ENCODE measurements around the gene LRRIQ1.

DNA sequence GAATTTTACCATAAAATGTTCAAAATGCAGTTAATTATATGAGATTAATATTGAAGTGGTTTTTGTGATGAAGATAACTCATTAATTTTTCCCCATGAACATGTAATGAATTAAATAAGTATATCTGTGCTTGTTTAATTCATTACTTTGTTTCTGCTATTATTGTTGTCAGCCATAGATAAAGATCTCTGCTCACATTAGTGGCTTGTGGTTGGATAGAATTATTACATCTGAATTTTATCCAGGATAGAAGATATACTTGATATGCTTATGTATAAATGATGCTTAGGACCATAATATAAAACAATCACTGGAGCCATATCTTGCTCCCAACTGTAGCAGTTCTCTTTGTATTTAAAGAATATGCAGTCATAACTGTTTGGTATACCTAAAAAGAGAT lies 18.5 kb upstream of the LRRIQ1 start:
- TF ChIP-seq HOXD13 (CRISPR knock-in tag; IDR thresholded peaks at IDR 0.05; ENCODE audit: borderline replicate concordance) = no peak
- TF ChIP-seq, protein P1, sequence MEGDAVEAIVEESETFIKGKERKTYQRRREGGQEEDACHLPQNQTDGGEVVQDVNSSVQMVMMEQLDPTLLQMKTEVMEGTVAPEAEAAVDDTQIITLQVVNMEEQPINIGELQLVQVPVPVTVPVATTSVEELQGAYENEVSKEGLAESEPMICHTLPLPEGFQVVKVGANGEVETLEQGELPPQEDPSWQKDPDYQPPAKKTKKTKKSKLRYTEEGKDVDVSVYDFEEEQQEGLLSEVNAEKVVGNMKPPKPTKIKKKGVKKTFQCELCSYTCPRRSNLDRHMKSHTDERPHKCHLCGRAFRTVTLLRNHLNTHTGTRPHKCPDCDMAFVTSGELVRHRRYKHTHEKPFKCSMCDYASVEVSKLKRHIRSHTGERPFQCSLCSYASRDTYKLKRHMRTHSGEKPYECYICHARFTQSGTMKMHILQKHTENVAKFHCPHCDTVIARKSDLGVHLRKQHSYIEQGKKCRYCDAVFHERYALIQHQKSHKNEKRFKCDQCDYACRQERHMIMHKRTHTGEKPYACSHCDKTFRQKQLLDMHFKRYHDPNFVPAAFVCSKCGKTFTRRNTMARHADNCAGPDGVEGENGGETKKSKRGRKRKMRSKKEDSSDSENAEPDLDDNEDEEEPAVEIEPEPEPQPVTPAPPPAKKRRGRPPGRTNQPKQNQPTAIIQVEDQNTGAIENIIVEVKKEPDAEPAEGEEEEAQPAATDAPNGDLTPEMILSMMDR (tag by site-specific recombination; IDR thresholded peaks at IDR 0.05) = no peak
- TF ChIP-seq ZNF274 (IDR thresholded peaks at IDR 0.05; ENCODE audit: low read length) = no peak
- no peak for TF ChIP-seq ZNF274 (tag by site-specific recombination; IDR thresholded peaks at IDR 0.05; ENCODE audit: borderline replicate concordance)
- TF ChIP-seq YY1 (tag by site-specific recombination; IDR thresholded peaks at IDR 0.05) = no peak
- no peak for TF ChIP-seq ZNF792 (tag by site-specific recombination; IDR thresholded peaks at IDR 0.05)
- no peak for TF ChIP-seq REST (tag by site-specific recombination; IDR thresholded peaks at IDR 0.05)
- TF ChIP-seq ZNF24 (tag by site-specific recombination; IDR thresholded peaks at IDR 0.05) = no peak
- TF ChIP-seq PATZ1 (tag by site-specific recombination; IDR thresholded peaks at IDR 0.05) = no peak
- no peak for TF ChIP-seq PRDM10 (tag by site-specific recombination; IDR thresholded peaks at IDR 0.05)
- no peak for TF ChIP-seq RBAK (tag by site-specific recombination; IDR thresholded peaks at IDR 0.05)
- TF ChIP-seq ZSCAN30 (tag by site-specific recombination; IDR thresholded peaks at IDR 0.05) = no peak
